ENCODE data around the gene CAMK2A. TPM values are rescaled to one million over a fixed set of nuclear protein-coding genes. Genes with fewer than 3 reads are reported as not detected.

Gene CAMK2A
- total RNA-seq, 1 experiment from 2014 or later: 0.33 TPM

DNA sequence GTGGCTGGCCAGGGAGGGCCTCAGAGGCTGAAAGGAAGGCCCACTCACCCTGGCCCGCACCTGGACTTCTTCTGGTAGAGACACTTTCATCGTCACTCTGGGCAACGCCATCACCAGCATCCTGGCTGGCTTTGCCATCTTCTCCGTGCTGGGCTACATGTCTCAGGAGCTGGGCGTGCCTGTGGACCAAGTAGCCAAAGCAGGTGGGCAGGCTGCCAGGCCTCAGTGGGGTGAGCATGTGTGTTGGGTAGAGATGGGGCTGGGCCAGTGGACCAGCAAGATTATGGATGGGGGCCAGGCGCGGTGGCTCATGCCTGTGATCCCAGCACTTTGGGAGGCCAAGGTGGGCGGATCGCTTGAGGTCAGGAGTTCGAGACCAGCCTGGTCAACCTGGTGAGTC is 87.1 kb downstream of the CAMK2A start:
- Mint-ChIP-seq H3K4me3 (no peak overlapping the region), H3K27me3 (ENCODE audit: low read depth) (peaks cover 39% of the 10 kb centered on the region), H3K9me3 (no peaks in the 10 kb centered on the region; a peak in 1 of 5 replicates), H3K4me1 (peaks cover 0 to 7% of the 10 kb centered on the region in 2 experiments; a peak in 2 of 4 replicates), H3K27ac (no peak overlapping the region), H3K36me3 (ENCODE audit: insufficient read depth in 1 of 3, low read depth in 3 of 3) (no peaks in the 10 kb centered on the region)
- Histone ChIP-seq H3K4me2 (ENCODE audit: insufficient read depth, insufficient read length, low read length) (no peak overlapping the region), H3K9ac (ENCODE audit: extremely low read depth, insufficient read length, low read length) (no peak overlapping the region), H2BK5ac (ENCODE audit: insufficient read length, low read length) (no peak overlapping the region), H2AK5ac (ENCODE audit: insufficient read length, low read length) (no peak overlapping the region), H3K79me1 (ENCODE audit: insufficient read depth, low read depth, low read length, poor library complexity, severe bottlenecking) (no peaks in the 10 kb centered on the region), H3K56ac (ENCODE audit: insufficient read length, low read depth, low read length) (no peak overlapping the region), H2BK120ac (ENCODE audit: low read depth, low read length, poor library complexity, severe bottlenecking) (no peak overlapping the region), H3K23ac (ENCODE audit: insufficient read length, low read depth, low read length) (no peak overlapping the region), H3T11ph (ENCODE audit: low read length) (no peak overlapping the region), H4K91ac (ENCODE audit: insufficient read length, low read depth, low read length) (no peak overlapping the region), H2BK20ac (ENCODE audit: low read depth, low read length, poor library complexity, severe bottlenecking) (no peak overlapping the region), H3K4ac (ENCODE audit: low read depth, low read length) (no peak overlapping the region), H2BK15ac (ENCODE audit: low read depth, low read length) (no peak overlapping the region), H4K20me1 (ENCODE audit: control insufficient read depth, insufficient read depth, insufficient read length) (no peaks in the 10 kb centered on the region), H4K8ac (replicated peaks; ENCODE audit: insufficient read length, low read depth, low read length) (no peak overlapping the region), H3K4me1 (ENCODE audit: insufficient read depth, low read length) (no peaks in the 10 kb centered on the region), H3K14ac (ENCODE audit: insufficient read depth, low read length) (no peak overlapping the region), H3K27ac (ENCODE audit: insufficient read length, low read depth, low read length) (no peak overlapping the region), H2BK12ac (ENCODE audit: insufficient read length, low read depth, low read length) (no peak overlapping the region), H3K27me3 (ENCODE audit: insufficient read depth, low read length) (peaks cover 3% of the 10 kb centered on the region; the same call in 1 of the 2 replicates), H3K18ac (ENCODE audit: insufficient read length, low read depth, low read length) (no peak overlapping the region), H4K5ac (ENCODE audit: insufficient read length, low read depth, low read length) (no peak overlapping the region), H3K79me2 (ENCODE audit: insufficient read depth, low read length) (no peaks in the 10 kb centered on the region), H3K9me3 (ENCODE audit: control insufficient read depth, low read depth, low read length) (no peaks in the 10 kb centered on the region), H2AFZ (ENCODE audit: low read length) (no peak overlapping the region), H3K23me2 (ENCODE audit: insufficient read length, low read depth, low read length, poor library complexity, severe bottlenecking) (no peaks in the 10 kb centered on the region)
- WGBS (ENCODE audit: extremely low coverage, insufficient read length, low lambda C conversion rate): no CpG with 5 or more reads among the region's 10 CpGs
- no peak for TF ChIP-seq CTCF (conservative IDR thresholded peaks at IDR 0.05)
- DNase-seq: no peak

Measured in H9 (cell line).